NB4 (cell line): Measurements from ENCODE around the gene APCDD1L.

Source experiments
- POLR2A ChIP-seq: IDR thresholded peaks from 2 replicates; pipeline ENCODE4 v1.6.1; 2011; ENCODE audit warnings: mild to moderate bottlenecking; ENCODE audit not compliant: insufficient read length; ENCODE audit errors: extremely low read depth
- TF ChIP-seq, protein P1 (sequence below): IDR thresholded peaks from one replicate; pipeline ENCODE4 v1.5.1; 2012; ENCODE audit warnings: low read depth, low read length

DNA sequence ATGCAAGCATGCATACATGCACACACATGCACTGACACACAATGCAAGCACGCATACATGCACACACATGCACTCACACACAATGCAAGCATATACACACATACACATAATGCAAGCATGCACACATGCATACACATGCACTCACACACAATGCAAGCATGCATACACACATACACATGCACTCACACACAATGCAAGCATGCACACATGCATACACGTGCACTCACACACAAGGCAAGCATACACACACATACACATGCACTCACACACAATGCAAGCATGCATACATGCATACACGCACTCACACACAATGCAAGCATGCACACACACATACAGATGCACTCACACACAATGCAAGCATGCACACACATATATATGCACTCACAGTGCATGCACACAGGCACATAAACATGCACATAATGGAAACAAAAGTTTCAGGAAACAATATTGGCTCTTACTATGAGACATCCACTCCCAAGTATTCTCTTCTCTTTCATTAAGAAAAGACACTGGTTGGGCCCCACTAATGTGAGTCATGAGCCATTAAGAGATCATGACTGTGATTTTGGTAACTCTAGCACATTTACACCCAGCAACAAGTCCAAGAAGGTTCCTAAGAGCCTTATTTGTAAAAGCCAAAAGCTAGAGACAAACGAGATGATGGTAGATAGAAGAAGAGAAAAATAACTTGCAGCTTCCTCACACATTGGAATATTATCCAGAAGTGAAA, 22.2 kb downstream of the APCDD1L start:
- TF ChIP-seq, protein P1, sequence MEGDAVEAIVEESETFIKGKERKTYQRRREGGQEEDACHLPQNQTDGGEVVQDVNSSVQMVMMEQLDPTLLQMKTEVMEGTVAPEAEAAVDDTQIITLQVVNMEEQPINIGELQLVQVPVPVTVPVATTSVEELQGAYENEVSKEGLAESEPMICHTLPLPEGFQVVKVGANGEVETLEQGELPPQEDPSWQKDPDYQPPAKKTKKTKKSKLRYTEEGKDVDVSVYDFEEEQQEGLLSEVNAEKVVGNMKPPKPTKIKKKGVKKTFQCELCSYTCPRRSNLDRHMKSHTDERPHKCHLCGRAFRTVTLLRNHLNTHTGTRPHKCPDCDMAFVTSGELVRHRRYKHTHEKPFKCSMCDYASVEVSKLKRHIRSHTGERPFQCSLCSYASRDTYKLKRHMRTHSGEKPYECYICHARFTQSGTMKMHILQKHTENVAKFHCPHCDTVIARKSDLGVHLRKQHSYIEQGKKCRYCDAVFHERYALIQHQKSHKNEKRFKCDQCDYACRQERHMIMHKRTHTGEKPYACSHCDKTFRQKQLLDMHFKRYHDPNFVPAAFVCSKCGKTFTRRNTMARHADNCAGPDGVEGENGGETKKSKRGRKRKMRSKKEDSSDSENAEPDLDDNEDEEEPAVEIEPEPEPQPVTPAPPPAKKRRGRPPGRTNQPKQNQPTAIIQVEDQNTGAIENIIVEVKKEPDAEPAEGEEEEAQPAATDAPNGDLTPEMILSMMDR = no peak
- no peak for TF ChIP-seq POLR2A
